H1 (cell line): ENCODE measurements around the gene CWF19L1. TPM values are rescaled to one million over a fixed set of nuclear protein-coding genes. Genes with fewer than 3 reads are reported as not detected.

Experiments
- JUN ChIP-seq: IDR thresholded peaks from 2 replicates; pipeline ENCODE4 v1.6.1; 2011; ENCODE audit warnings: low read depth, mild to moderate bottlenecking, improper control_type of control experiment, low read length
- KDM1A ChIP-seq: fragments of 200-600, 300-600 bp; sonication (generic); IDR thresholded peaks from 2 replicates; pipeline ENCODE4 v1.7.1; 2016; ENCODE audit warnings: mild to moderate bottlenecking, low read length, borderline replicate concordance
- MAX ChIP-seq: IDR thresholded peaks from 2 replicates; pipeline ENCODE4 v1.6.1; 2012; ENCODE audit warnings: inconsistent platforms
- TEAD4 ChIP-seq: IDR thresholded peaks from 2 replicates; pipeline ENCODE4 v1.6.1; 2012; ENCODE audit warnings: low read depth, low read length, inconsistent platforms, mixed read lengths
- polyA plus RNA-seq, 7 experiments: library from polyadenylated mRNA; depleted of rRNA in 3 of 7; stranded (reverse) in 5 of 7; unstranded in 2 of 7; fragments of >200 nt in 5 of 7; fragments of 200-250 nt in 2 of 7; gene quantifications; 1 replicate in 5 of 7; 2 replicates in 1 of 7; 4 replicates in 1 of 7; pipeline versions ENCODE4 v1.2.1 to v1.2.3, GENCODE V29; 2011 to 2013; ENCODE audit warnings: missing spikeins in 2 of 7, mixed read lengths in 2 of 7
- total RNA-seq: library from RNA; stranded (reverse); fragmentation: NEBNext Ultra II Directional; extraction: Animal tissue kit (Norgen Biotek cat#: 25700); gene quantifications from 2 replicates; pipeline ENCODE4 v1.2.1, GENCODE V29; 2021

The CWF19L1 gene
- total and polyA plus RNA-seq, 2 of the 8 experiments (the other 6 are each of a cell fraction or from before 2014, with no cell fraction given) = 11.1 to 29.9 TPM

GRCh38 chr10:100315615-100316014 is 48.2 kb upstream of the CWF19L1 start (continued):
- TF ChIP-seq JUN = no peak
- TF ChIP-seq KDM1A = no peak
- TF ChIP-seq MAX = no peak
- TF ChIP-seq TEAD4 = no peak
- TF ChIP-seq, all 59 proteins: peak for 0
